Uterus (tissue), 4 donors: Measurements from ENCODE around the gene USP9Y. TPM values are rescaled to one million over a fixed set of nuclear protein-coding genes. Genes with fewer than 3 reads are reported as not detected.
"Not testable (repeated sequence)": the region's sequence is repeated elsewhere in the genome, so short reads cannot be mapped to it uniquely, and the experiment has no call there.

Experiments used
- DNase-seq, 2 donors: peaks; one replicate each; pipeline ENCODE4 v3.0.0-alpha.2; 2019 to 2020
- H3K27ac ChIP-seq, 2 donors: fragments of 200-600 bp; sonication (generic); 1 replicate in 1 of 2; 2 replicates in 1 of 2; pipeline ENCODE4 v1.5.1; 2016 to 2018
- H3K27me3 ChIP-seq, 2 donors: fragments of 200-600 bp; sonication (generic); one replicate each; pipeline ENCODE4 v1.5.1; 2018 to 2019; ENCODE audit warnings: control low read depth in 1 of 2
- H3K36me3 ChIP-seq, 2 donors: fragments of 200-600 bp; sonication (generic); one replicate each; pipeline ENCODE4 v1.5.1; 2019; ENCODE audit warnings: control low read depth in 1 of 2
- H3K4me1 ChIP-seq, 2 donors: fragments of 200-600 bp; sonication (generic); one replicate each; pipeline ENCODE4 v1.5.1; 2018 to 2019; ENCODE audit warnings: control low read depth in 1 of 2
- H3K4me3 ChIP-seq, 2 donors: fragments of 200-600 bp; sonication (generic); 1 replicate in 1 of 2; 2 replicates in 1 of 2; pipeline ENCODE4 v1.5.1; 2018 to 2019; ENCODE audit warnings: mild to moderate bottlenecking in 1 of 2
- H3K9me3 ChIP-seq, 2 donors: fragments of 200-600 bp; sonication (generic); one replicate each; pipeline ENCODE4 v1.5.1; 2019; ENCODE audit warnings: control low read depth in 1 of 2
- POLR2A ChIP-seq, 2 donors: fragments of 450-650 bp; IDR thresholded peaks; one replicate each; pipeline ENCODE4 v1.6.1; 2016; ENCODE audit warnings: antibody characterized with exemption in 2 of 2, mild to moderate bottlenecking in 1 of 2, moderate library complexity in 1 of 2
- intact Hi-C: fragments of 100-400 bp; cut with DNase I; formaldehyde crosslinking; loops from one replicate; pipeline ENCODE4 v1.15.1; 2023; ENCODE audit warnings: low total_unique reads
- total RNA-seq, 4 donors: library from RNA; depleted of rRNA in 3 of 4; stranded (reverse); fragments of >200 nt in 3 of 4; gene quantifications; one replicate each; pipeline versions ENCODE4 v1.1.0 to v1.2.4, GENCODE V29; 2014 to 2023
- TF ChIP-seq, protein P1 (sequence below), 4 experiments: fragments of 200-600 bp in 2 of 4; fragments of 450-650 bp in 2 of 4; sonication (generic) in 2 of 4; IDR thresholded peaks; one replicate each; pipeline ENCODE4 v1.5.1; 2016 to 2019; ENCODE audit warnings: antibody characterized with exemption in 4 of 4, mild to moderate bottlenecking in 2 of 4, moderate library complexity in 1 of 4
- donor health status: DM: yes; HTN: yes; CAD: no.

USP9Y gene, protein sequence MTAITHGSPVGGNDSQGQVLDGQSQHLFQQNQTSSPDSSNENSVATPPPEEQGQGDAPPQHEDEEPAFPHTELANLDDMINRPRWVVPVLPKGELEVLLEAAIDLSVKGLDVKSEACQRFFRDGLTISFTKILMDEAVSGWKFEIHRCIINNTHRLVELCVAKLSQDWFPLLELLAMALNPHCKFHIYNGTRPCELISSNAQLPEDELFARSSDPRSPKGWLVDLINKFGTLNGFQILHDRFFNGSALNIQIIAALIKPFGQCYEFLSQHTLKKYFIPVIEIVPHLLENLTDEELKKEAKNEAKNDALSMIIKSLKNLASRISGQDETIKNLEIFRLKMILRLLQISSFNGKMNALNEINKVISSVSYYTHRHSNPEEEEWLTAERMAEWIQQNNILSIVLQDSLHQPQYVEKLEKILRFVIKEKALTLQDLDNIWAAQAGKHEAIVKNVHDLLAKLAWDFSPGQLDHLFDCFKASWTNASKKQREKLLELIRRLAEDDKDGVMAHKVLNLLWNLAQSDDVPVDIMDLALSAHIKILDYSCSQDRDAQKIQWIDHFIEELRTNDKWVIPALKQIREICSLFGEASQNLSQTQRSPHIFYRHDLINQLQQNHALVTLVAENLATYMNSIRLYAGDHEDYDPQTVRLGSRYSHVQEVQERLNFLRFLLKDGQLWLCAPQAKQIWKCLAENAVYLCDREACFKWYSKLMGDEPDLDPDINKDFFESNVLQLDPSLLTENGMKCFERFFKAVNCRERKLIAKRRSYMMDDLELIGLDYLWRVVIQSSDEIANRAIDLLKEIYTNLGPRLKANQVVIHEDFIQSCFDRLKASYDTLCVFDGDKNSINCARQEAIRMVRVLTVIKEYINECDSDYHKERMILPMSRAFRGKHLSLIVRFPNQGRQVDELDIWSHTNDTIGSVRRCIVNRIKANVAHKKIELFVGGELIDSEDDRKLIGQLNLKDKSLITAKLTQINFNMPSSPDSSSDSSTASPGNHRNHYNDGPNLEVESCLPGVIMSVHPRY (N-terminal part only)
- total RNA-seq: not detected

DNA sequence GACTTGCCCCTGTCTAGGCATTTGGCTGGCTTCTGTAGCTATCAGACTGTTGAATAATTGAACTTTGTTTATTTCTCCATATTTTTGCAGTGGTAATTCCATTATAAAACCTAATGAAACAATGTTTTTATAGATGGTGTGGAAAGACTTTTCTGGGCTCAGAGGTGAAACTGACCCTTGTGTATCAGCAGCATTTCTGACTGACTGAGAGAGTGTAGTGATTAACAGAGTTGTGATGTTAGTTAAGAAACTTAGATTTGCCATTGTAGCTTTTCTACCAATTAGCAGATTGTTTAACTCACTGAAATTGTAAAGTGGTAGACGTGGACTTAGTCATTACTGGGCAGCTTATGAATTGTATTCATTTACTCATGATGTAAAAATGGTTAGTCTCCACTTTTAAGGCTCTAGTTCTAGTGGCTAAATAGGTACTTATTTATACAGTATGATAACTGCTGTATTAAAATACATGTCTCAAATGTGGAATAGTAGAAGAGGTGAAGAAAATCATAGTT, at the start of gene USP9Y:
Gene USP9Y, plus strand, starts transcription at position 51 of the 515 bp plus-strand sequence. CDS start 8,217 bp downstream, outside the sequence.
- H3K27me3 ChIP-seq: no peaks in the 10 kb centered on the region
- no peak for TF ChIP-seq POLR2A (IDR thresholded peaks at IDR 0.05)
- TF ChIP-seq, protein P1, sequence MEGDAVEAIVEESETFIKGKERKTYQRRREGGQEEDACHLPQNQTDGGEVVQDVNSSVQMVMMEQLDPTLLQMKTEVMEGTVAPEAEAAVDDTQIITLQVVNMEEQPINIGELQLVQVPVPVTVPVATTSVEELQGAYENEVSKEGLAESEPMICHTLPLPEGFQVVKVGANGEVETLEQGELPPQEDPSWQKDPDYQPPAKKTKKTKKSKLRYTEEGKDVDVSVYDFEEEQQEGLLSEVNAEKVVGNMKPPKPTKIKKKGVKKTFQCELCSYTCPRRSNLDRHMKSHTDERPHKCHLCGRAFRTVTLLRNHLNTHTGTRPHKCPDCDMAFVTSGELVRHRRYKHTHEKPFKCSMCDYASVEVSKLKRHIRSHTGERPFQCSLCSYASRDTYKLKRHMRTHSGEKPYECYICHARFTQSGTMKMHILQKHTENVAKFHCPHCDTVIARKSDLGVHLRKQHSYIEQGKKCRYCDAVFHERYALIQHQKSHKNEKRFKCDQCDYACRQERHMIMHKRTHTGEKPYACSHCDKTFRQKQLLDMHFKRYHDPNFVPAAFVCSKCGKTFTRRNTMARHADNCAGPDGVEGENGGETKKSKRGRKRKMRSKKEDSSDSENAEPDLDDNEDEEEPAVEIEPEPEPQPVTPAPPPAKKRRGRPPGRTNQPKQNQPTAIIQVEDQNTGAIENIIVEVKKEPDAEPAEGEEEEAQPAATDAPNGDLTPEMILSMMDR (IDR thresholded peaks at IDR 0.05): no peak
- no peaks in the 10 kb centered on the region for H3K36me3 ChIP-seq
- intact Hi-C loops: no loop called here
- H3K4me1 ChIP-seq: no peaks in the 10 kb centered on the region
- H3K9me3 ChIP-seq: no peaks in the 10 kb centered on the region
- H3K27ac ChIP-seq: no peak within 1 kb of the TSS
- no peak for DNase-seq
- H3K4me3 ChIP-seq: no peak within 1 kb of the TSS

DNA sequence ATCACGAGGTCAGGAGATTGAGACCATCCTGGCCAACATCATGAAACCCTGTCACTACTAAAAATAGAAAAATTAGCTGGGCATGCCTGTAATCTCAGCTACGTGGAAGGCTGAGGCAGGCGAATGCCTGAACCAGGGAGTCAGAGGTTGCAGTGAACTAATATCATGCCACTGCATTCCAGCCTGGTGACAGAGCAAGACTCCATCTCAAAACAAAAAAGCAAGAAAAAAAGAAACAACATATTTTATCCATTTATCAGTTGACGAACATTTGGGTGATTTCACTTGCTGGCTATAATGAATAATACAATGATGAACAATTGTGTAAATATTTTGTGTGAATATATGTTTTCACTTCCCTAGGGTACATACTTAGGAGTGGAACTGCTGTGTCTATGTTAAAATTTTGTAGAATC, 49.4 kb upstream of the USP9Y start:
- Histone ChIP-seq H3K4me3 (no peak overlapping the region), H3K27ac (no peak overlapping the region), H3K4me1 (no peaks in the 10 kb centered on the region), H3K27me3 (no peaks in the 10 kb centered on the region), H3K9me3 (no peaks in the 10 kb centered on the region), H3K36me3 (no peaks in the 10 kb centered on the region)
- TF ChIP-seq, protein P1 (IDR thresholded peaks at IDR 0.05): no peak
- TF ChIP-seq POLR2A (IDR thresholded peaks at IDR 0.05): no peak
- intact Hi-C loops: no loop called here
- DNase-seq: no peak

DNA sequence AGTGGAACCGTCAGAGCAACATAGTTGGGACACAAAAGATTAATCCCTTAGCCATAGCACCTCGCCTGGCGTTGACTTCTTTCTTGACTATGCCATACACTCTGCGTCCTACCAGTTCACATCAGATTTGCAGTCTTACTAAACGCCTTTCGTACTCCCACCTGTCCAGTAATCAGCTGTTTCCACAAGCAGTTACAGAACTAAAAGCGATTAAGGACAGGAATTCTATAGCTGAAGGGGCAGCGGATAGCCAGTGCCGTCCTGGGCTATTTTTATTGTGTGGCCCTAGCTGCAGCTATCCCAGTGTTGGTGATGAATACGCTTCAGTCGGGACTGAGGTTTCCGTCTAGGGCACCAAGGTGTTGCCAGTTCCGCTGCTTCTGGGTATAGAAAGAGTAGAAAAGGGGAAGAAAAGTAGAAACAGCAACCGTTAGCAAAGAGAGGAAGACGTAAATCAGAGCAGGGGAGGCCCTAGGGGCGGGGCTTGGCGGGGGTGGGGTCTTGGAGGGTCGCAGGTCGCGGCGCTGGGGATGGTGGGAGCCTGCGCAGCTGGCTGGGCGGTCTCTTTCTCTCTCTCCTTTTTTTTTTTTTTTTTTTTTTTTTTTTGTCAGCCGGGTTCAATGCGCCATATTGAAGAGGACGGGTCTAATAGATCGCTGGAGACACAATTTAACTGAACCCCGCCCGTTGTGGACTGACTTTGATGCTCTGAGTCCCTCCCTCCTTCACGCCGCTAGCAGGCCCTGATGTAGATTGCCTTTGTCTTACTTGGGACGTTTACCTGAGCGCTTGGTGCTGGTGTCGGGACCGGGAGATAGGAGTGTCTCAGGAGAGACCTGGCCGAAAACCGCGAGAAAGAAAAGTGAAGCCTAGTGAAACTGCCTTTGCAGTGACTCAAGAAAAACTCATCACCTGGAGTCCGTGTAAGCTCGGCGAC, 39.0 kb upstream of the USP9Y start:
- Histone ChIP-seq H3K27me3 (no peaks in the 10 kb centered on the region), H3K27ac (no peak overlapping the region), H3K9me3 (no peaks in the 10 kb centered on the region), H3K4me1 (no peaks in the 10 kb centered on the region), H3K4me3 (no peak overlapping the region), H3K36me3 (no peaks in the 10 kb centered on the region)
- DNase-seq: no peak
- intact Hi-C loops: no loop called here
- no peak for TF ChIP-seq POLR2A (IDR thresholded peaks at IDR 0.05)
- TF ChIP-seq, protein P1 (IDR thresholded peaks at IDR 0.05): no peak

DNA sequence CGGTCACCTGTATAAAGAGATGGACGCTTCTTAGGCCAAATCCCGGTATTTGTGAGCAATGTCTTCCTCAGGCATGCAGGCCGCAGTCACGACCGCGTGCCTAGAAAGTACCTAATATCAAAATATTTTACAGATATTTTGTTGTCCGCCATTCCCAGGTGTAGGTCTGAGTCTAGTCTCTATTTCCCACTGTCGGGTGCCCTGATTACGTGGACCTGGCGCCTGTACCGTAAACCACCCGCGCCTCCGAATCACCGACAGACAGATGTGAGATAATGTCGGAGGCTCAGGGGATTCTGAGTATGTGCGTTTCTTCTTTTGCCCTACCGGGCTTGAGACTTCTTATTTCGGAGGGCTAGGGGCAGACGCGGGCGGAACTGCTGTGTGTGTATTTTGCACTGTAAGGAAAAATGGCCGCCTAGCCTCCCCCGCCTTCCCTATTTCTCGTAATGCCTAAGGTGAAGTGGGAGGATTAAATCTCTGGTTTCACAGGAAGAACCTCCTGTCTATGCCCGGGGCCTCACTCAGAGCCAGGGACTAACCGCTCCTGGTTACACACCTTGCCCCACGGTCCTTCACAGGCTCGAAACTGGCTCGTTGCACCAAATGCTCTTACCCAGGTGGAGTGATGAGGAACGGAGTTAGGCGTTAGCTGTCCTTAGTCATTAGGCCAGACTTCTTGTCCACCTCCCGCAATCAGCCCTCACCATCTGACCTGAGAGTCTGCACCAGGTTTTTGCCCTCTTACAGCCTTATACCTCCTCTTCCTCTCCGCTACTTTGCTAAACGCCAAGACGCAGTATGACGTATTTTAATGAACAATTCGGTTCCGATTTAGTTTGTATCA, 38.1 kb upstream of the USP9Y start:
- Histone ChIP-seq H3K9me3 (no peaks in the 10 kb centered on the region), H3K36me3 (no peaks in the 10 kb centered on the region), H3K27ac (no peak overlapping the region), H3K27me3 (no peaks in the 10 kb centered on the region), H3K4me1 (no peaks in the 10 kb centered on the region), H3K4me3 (no peak overlapping the region)
- intact Hi-C loops: no loop called here
- DNase-seq: no peak
- no peak for TF ChIP-seq POLR2A (IDR thresholded peaks at IDR 0.05)
- TF ChIP-seq, protein P1 (IDR thresholded peaks at IDR 0.05): no peak

DNA sequence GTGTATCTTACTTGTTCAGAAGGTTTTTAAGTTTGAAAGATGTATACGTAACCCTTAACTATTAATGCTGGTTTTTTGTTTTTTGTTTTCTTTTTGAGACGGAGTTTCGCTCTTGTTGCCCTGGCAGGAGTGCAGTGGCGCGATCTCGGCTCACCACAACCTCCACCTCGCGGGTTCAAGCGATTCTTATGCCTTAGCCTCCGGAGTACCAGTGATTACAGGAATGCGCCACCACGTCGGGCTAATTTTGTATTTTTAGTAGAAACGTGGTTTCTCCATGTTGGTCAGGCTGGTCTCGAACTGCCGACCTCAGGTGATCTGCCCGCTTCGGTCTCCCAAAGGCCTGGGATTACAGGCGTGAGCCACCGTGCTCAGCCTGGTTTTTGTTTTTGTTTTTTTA, 37.2 kb upstream of the USP9Y start:
- H3K36me3 ChIP-seq, H3K9me3 ChIP-seq, DNase-seq, H3K27me3 ChIP-seq, H3K4me3 ChIP-seq, H3K4me1 ChIP-seq, H3K27ac ChIP-seq, intact Hi-C loops: not testable (repeated sequence)
